LoVo (cell line): Measurements from ENCODE around the gene OGDHL.
"Not testable (repeated sequence)": the region's sequence is repeated elsewhere in the genome, so short reads cannot be mapped to it uniquely, and the experiment has no call there.

ENCODE experiments used
- DNase-seq: peaks from one replicate; pipeline ENCODE4 v3.0.0-alpha.2; 2016; ENCODE audit warnings: low spot score

Gene OGDHL

GRCh38 chr10:49761789-49762565 lies at the start of gene OGDHL:
TSS of gene OGDHL (minus strand) at chr10:49762323. CDS start at chr10:49758592, 3,731 bp downstream.
- peak; percentile 73 for DNase-seq

- no peak for DNase-seq
Measured at GRCh38 chr10:49803988-49804387, 41.9 kb upstream of the OGDHL start.

GRCh38 chr10:49798275-49798674 lies 36.2 kb upstream of the OGDHL start:
- no peak for DNase-seq

GRCh38 chr10:49791100-49791499 lies 29.0 kb upstream of the OGDHL start:
- no peak for DNase-seq

- DNase-seq = no peak
Measured at GRCh38 chr10:49784681-49785080, 22.6 kb upstream of the OGDHL start.

- no peak for DNase-seq
Measured at GRCh38 chr10:49783645-49784044, 21.5 kb upstream of the OGDHL start.

GRCh38 chr10:49781247-49781646 lies 19.1 kb upstream of the OGDHL start:
- DNase-seq = no peak

- no peak for DNase-seq
Measured at GRCh38 chr10:49778197-49778596, 16.1 kb upstream of the OGDHL start.

GRCh38 chr10:49776851-49777250 lies 14.7 kb upstream of the OGDHL start:
- DNase-seq = no peak

GRCh38 chr10:49775014-49775413 lies 12.9 kb upstream of the OGDHL start:
- no peak for DNase-seq

GRCh38 chr10:49772944-49773343 lies 10.8 kb upstream of the OGDHL start:
- DNase-seq = not testable (repeated sequence)

- not testable (repeated sequence) for DNase-seq
Measured at GRCh38 chr10:49771046-49771445, 8.9 kb upstream of the OGDHL start.

GRCh38 chr10:49769692-49770091 lies 7.6 kb upstream of the OGDHL start:
- no peak for DNase-seq

- DNase-seq = no peak
Measured at GRCh38 chr10:49768731-49769130, 6.6 kb upstream of the OGDHL start.

GRCh38 chr10:49768329-49768728 lies 6.2 kb upstream of the OGDHL start:
- DNase-seq = no peak

- no peak for DNase-seq
Measured at GRCh38 chr10:49767752-49768151, 5.6 kb upstream of the OGDHL start.

GRCh38 chr10:49766484-49766883 lies 4.4 kb upstream of the OGDHL start:
- DNase-seq = no peak

GRCh38 chr10:49762566-49762877 lies 399 bp upstream of the OGDHL start:
- DNase-seq = no peak

- DNase-seq = no peak
Measured at GRCh38 chr10:49761201-49761788, 828 bp downstream of the OGDHL start.

GRCh38 chr10:49760789-49761188 lies 1.3 kb downstream of the OGDHL start:
- no peak for DNase-seq

- DNase-seq = no peak
Measured at GRCh38 chr10:49759787-49760551, 2.2 kb downstream of the OGDHL start.

- no peak for DNase-seq
Measured at GRCh38 chr10:49758249-49758930, 3.7 kb downstream of the OGDHL start.

GRCh38 chr10:49756641-49757040 lies 5.5 kb downstream of the OGDHL start:
- no peak for DNase-seq
